Mesendoderm (in vitro differentiated cells): Measurements from ENCODE around the gene EOLA2.
A peak's percentile ranks its signal among the peaks of the same experiment; 100 is the strongest.

Experiments
- DNase-seq: peaks from one replicate; pipeline ENCODE4 v3.0.0; 2013
- H2AK5ac ChIP-seq: 2 replicates; pipeline ENCODE4 v1.6.1; 2013; ENCODE audit warnings: low read length, inconsistent platforms
- H2BK120ac ChIP-seq: 2 replicates; pipeline ENCODE4 v1.6.1; 2013; ENCODE audit warnings: low read depth, mild to moderate bottlenecking, low read length, moderate library complexity, mixed read lengths
- H2BK15ac ChIP-seq: replicated peaks from 2 replicates; pipeline ENCODE4 v1.6.1; 2013; ENCODE audit warnings: low read depth, mild to moderate bottlenecking, moderate library complexity
- H2BK5ac ChIP-seq: 2 replicates; pipeline ENCODE4 v1.6.1; 2013; ENCODE audit warnings: low read length, inconsistent platforms
- H3K18ac ChIP-seq: 2 replicates; pipeline ENCODE4 v1.6.1; 2013; ENCODE audit warnings: mild to moderate bottlenecking, low read length, mixed read lengths
- H3K23ac ChIP-seq: one replicate; pipeline ENCODE4 v1.6.1; 2013; ENCODE audit warnings: low read length
- H3K27ac ChIP-seq: 2 replicates; pipeline ENCODE4 v1.5.1; 2013; ENCODE audit warnings: low read depth, mild to moderate bottlenecking, inconsistent platforms, low read length, moderate library complexity
- H3K27me3 ChIP-seq: 2 replicates; pipeline ENCODE4 v1.6.1; 2013; ENCODE audit warnings: low read length, control low read depth, mild to moderate bottlenecking, inconsistent platforms; ENCODE audit not compliant: insufficient read depth, poor library complexity
- H3K36me3 ChIP-seq: 2 replicates; pipeline ENCODE4 v1.6.1; 2013; ENCODE audit warnings: low read length, inconsistent platforms; ENCODE audit not compliant: control insufficient read depth, insufficient read depth
- H3K4ac ChIP-seq: one replicate; pipeline ENCODE4 v1.6.1; 2013; ENCODE audit warnings: low read depth, mild to moderate bottlenecking, low read length, moderate library complexity
- H3K4me1 ChIP-seq: 2 replicates; pipeline ENCODE4 v1.6.1; 2013; ENCODE audit warnings: low read depth, low read length, inconsistent platforms; ENCODE audit not compliant: control insufficient read depth
- H3K4me2 ChIP-seq: 2 replicates; pipeline ENCODE4 v1.6.1; 2013; ENCODE audit warnings: low read length
- H3K4me3 ChIP-seq: 2 replicates; pipeline ENCODE4 v1.5.1; 2013; ENCODE audit warnings: mild to moderate bottlenecking, low read length
- H3K56ac ChIP-seq: one replicate; pipeline ENCODE4 v1.6.1; 2013; ENCODE audit warnings: low read length
- H3K79me1 ChIP-seq: 2 replicates; pipeline ENCODE4 v1.6.1; 2013; ENCODE audit warnings: low read length, inconsistent platforms
- H3K79me2 ChIP-seq: 2 replicates; pipeline ENCODE4 v1.6.1; 2013; ENCODE audit warnings: mild to moderate bottlenecking, low read length; ENCODE audit not compliant: control insufficient read depth, insufficient read depth
- H3K9ac ChIP-seq: 2 replicates; pipeline ENCODE4 v1.6.1; 2013; ENCODE audit warnings: low read length, inconsistent platforms
- H4K5ac ChIP-seq: one replicate; pipeline ENCODE4 v1.6.1; 2013; ENCODE audit warnings: low read length
- H4K8ac ChIP-seq: one replicate; pipeline ENCODE4 v1.6.1; 2013; ENCODE audit warnings: low read depth, mild to moderate bottlenecking, control low read depth, low read length, moderate library complexity
- WGBS: extraction: QIAGEN DNeasy Blood & Tissue Kit; methylation state at CpG from one replicate; pipeline ENCODE4 v1.1.7; 2013; ENCODE audit warnings: low lambda C conversion rate, missing lambda C conversion rate; ENCODE audit not compliant: insufficient coverage; ENCODE audit errors: extremely low coverage; 5-methylcytosine and 5-hydroxymethylcytosine counted together

EOLA2 gene

DNA sequence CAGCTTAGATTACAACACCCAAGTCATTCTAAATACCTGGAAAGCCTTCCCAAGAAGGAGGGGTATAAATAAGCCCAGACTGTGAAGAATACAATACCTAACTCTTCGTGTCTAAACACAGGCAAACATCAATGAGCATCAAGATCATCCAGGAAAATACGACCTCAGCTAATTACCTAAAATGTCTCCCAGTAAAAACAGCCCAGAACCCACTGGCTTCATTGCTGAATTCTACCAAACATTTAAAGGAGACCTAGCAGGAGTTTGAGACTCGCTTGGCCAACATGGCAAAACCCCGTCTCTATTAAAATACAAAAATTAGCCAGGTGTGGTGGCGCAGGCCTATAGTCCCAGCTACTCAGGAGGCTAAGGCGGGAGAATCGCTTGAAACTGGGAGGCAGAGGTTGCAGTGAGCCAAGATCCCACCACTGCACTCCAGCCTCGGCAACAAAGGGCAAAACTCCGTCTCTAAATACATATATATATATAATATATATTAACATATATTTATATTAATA lies 28.1 kb downstream of the EOLA2 start:
- DNase-seq: no peak
- Histone ChIP-seq H3K4ac (no peak overlapping the region), H3K18ac (no peak overlapping the region), H3K9ac (no peak overlapping the region), H4K5ac (no peak overlapping the region), H2BK15ac (no peak overlapping the region), H3K27me3 (no peaks in the 10 kb centered on the region), H3K56ac (no peak overlapping the region), H2AK5ac (no peak overlapping the region), H4K8ac (no peak overlapping the region), H3K79me2 (no peaks in the 10 kb centered on the region), H2BK5ac (no peak overlapping the region), H3K4me2 (no peak overlapping the region), H3K23ac (no peak overlapping the region), H3K4me3 (no peak overlapping the region), H3K36me3 (no peaks in the 10 kb centered on the region), H2BK120ac (no peak overlapping the region), H3K27ac (no peak overlapping the region), H3K79me1 (no peaks in the 10 kb centered on the region), H3K4me1 (no peaks in the 10 kb centered on the region)
- no CpG with 5 or more reads among the region's 9 CpGs for WGBS

DNA sequence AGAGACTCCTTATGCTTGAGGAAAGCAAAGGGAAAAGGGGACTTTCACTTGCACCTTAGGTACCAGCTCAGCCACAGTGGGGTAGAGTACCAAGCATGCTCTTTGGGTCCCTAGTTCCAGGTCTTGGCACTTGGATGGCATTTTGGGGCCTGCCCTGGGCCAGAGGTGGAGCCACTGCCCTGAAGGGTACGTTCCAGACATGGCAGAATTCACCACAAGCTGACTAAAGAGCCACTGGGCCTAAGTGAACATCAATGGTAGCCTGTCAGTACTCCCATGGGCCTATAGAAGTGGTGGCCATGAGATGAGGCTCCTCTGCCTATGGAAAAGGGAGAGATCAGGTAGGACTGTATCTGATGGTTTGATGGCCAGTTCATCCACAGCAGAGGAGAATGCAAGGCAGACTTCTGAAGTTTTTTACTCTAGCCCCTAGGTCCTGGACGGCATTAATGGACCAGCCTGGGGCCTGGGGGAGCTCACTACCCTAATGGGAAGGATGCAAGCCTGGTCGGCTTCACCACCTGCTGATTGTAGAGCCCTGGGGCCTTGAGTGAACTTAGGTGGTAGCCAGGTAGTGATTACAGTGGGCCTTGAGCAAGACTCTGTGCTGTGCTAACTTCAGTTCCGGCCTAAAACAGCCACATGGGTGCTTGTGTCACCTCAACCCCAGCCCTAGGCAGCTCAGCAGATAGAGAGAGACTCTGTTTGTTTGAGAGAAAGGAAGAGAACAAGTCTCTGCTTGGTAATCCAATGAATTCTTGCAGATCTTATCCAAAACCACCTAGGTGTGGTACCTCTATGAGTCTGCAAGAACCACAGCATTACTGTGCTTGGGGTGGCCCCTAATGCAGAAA lies 28.7 kb downstream of the EOLA2 start:
- no peak for DNase-seq
- H2BK15ac ChIP-seq: no peak overlapping the region
- H2AK5ac ChIP-seq: no peak overlapping the region
- no peak overlapping the region for H3K4me2 ChIP-seq
- no peaks in the 10 kb centered on the region for H3K79me1 ChIP-seq
- no peak overlapping the region for H3K4me3 ChIP-seq
- H3K56ac ChIP-seq: no peak overlapping the region
- H3K79me2 ChIP-seq: no peaks in the 10 kb centered on the region
- no peaks in the 10 kb centered on the region for H3K4me1 ChIP-seq
- no peak overlapping the region for H3K4ac ChIP-seq
- no peak overlapping the region for H2BK120ac ChIP-seq
- no peak overlapping the region for H4K8ac ChIP-seq
- H2BK5ac ChIP-seq: no peak overlapping the region
- no peaks in the 10 kb centered on the region for H3K36me3 ChIP-seq
- H3K27me3 ChIP-seq: no peaks in the 10 kb centered on the region
- H4K5ac ChIP-seq: no peak overlapping the region
- H3K27ac ChIP-seq: no peak overlapping the region
- no peak overlapping the region for H3K9ac ChIP-seq
- no peak overlapping the region for H3K23ac ChIP-seq
- H3K18ac ChIP-seq: no peak overlapping the region
- no CpG with 5 or more reads among the region's 4 CpGs for WGBS

DNA sequence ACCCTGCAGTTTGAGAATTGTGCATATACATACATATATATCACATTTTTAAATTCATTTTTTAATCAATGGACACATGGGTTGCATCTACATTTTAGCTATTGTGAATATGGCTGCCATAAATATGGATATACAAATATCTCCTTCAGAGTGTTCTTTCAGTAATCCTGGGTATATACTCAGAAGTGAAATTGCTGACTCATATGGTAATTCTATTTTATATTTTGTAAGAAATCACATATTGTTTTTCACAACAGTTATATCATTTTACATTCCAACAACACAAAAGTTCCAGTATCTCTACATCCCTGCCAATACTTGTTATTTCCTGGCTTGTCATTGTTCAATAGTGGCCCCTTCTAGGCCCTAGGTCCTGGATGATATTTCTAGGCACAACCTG lies 29.6 kb downstream of the EOLA2 start:
- no peak overlapping the region for H2BK120ac ChIP-seq
- no peak overlapping the region for H3K23ac ChIP-seq
- H3K4me3 ChIP-seq: no peak overlapping the region
- no peaks in the 10 kb centered on the region for H3K79me2 ChIP-seq
- H4K8ac ChIP-seq: no peak overlapping the region
- no peak overlapping the region for H3K4me2 ChIP-seq
- H4K5ac ChIP-seq: no peak overlapping the region
- no peak overlapping the region for H2BK5ac ChIP-seq
- H3K79me1 ChIP-seq: no peaks in the 10 kb centered on the region
- no peak overlapping the region for H3K9ac ChIP-seq
- no peak overlapping the region for H2AK5ac ChIP-seq
- no peak for DNase-seq
- no peak overlapping the region for H3K4ac ChIP-seq
- H2BK15ac ChIP-seq: no peak overlapping the region
- H3K4me1 ChIP-seq: no peaks in the 10 kb centered on the region
- no peaks in the 10 kb centered on the region for H3K36me3 ChIP-seq
- no peak overlapping the region for H3K56ac ChIP-seq
- no peaks in the 10 kb centered on the region for H3K27me3 ChIP-seq
- no peak overlapping the region for H3K18ac ChIP-seq
- H3K27ac ChIP-seq: no peak overlapping the region

DNA sequence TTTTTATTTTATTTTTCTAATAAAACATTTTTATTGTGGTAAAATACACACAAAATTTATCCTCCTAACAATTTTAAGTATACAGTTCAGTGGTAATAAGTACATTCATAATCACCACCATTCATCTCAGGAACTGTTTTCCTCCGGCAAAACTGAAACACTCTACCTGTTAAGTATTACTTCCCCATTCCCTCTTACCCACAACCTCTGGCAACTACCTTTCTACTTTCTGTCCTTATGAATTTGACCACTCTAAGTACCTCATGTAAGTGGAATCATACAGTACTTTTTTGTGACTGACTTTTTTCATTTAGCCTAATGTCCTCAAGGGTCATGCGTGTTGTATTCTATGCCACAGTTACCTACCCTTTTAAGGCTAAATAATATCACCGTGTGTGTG lies 30.0 kb downstream of the EOLA2 start:
- H3K4me1 ChIP-seq: no peaks in the 10 kb centered on the region
- H3K56ac ChIP-seq: no peak overlapping the region
- no peak overlapping the region for H3K4me3 ChIP-seq
- H4K8ac ChIP-seq: no peak overlapping the region
- H3K79me2 ChIP-seq: no peaks in the 10 kb centered on the region
- H3K27ac ChIP-seq: no peak overlapping the region
- H3K36me3 ChIP-seq: no peaks in the 10 kb centered on the region
- no peaks in the 10 kb centered on the region for H3K27me3 ChIP-seq
- H2BK15ac ChIP-seq: no peak overlapping the region
- H3K23ac ChIP-seq: no peak overlapping the region
- no CpG with 5 or more reads among the region's 3 CpGs for WGBS
- no peak overlapping the region for H3K4ac ChIP-seq
- no peak overlapping the region for H3K18ac ChIP-seq
- no peak overlapping the region for H4K5ac ChIP-seq
- H2AK5ac ChIP-seq: no peak overlapping the region
- no peak overlapping the region for H2BK5ac ChIP-seq
- H3K79me1 ChIP-seq: no peaks in the 10 kb centered on the region
- H2BK120ac ChIP-seq: no peak overlapping the region
- no peak overlapping the region for H3K9ac ChIP-seq
- H3K4me2 ChIP-seq: no peak overlapping the region
- no peak for DNase-seq

- Histone ChIP-seq H3K79me2 (no peaks in the 10 kb centered on the region), H3K4me1 (no peaks in the 10 kb centered on the region), H2BK15ac (no peak overlapping the region), H4K5ac (no peak overlapping the region), H3K9ac (no peak overlapping the region), H2AK5ac (no peak overlapping the region), H2BK120ac (no peak overlapping the region), H3K4me2 (no peak overlapping the region), H3K27me3 (no peaks in the 10 kb centered on the region), H3K4me3 (no peak overlapping the region), H3K36me3 (no peaks in the 10 kb centered on the region), H3K18ac (no peak overlapping the region), H3K23ac (no peak overlapping the region), H2BK5ac (no peak overlapping the region), H4K8ac (no peak overlapping the region), H3K56ac (peak overlapping the region; percentile 67), H3K27ac (no peak overlapping the region), H3K4ac (no peak overlapping the region), H3K79me1 (no peaks in the 10 kb centered on the region)
- WGBS: no CpG with 5 or more reads among the region's 6 CpGs
- DNase-seq: peak; percentile 66
Observed at GRCh38 chrX:149903889-149904748, 34.2 kb downstream of the EOLA2 start.
